IPS-NIHi11 (cell line): ENCODE data around the gene TCF3.
A peak's percentile ranks its signal among the peaks of the same experiment; 100 is the strongest.

Source experiments
- DNase-seq: peaks from one replicate; pipeline ENCODE4 v3.0.0; 2012; ENCODE audit warnings: mixed read lengths, low spot score

The TCF3 gene

DNA sequence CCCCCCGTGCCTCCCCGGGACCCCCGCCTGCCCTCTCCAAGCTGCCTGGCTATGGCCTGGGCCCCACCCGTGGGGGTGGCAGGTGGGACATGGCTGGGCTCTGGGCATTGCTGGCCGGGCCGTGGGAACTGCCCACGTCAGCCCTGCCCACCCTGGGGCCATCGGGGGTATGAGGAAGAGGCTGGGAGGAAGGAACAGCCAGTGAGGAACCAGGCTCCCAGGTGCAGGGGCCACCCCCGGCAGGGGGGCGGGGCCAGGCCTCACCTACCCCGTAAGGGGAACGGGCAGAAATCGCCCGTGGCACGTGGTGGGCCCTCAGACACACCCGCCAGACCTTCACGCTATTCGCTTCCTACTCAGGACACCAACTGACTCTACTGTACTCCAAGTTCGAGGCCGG lies 22.4 kb downstream of the TCF3 start:
- DNase-seq, result no peak

- no peak for DNase-seq
These were observed 23.1 kb downstream of the TCF3 start for GRCh38 chr19:1629256-1629808.

DNA sequence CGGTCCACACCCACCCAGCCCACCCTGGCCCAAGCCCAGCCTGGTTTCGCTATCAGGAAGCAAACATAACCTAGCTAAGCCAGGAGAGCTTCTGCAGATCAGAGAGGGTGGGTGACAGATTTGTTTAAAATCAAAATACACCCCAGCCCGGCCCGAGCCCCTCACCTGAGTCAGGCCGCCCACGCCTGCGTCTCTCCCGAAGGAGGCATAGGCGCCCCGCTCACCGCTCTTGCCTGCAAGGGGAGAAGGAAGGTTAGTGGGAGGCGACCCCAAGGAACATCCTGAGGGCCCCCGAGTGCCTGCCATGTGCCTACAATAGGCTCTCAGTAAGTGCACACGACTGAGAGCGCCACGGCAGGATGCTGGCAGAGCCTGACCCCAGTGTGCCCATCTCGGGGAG lies 25.2 kb downstream of the TCF3 start:
- no peak for DNase-seq

DNA sequence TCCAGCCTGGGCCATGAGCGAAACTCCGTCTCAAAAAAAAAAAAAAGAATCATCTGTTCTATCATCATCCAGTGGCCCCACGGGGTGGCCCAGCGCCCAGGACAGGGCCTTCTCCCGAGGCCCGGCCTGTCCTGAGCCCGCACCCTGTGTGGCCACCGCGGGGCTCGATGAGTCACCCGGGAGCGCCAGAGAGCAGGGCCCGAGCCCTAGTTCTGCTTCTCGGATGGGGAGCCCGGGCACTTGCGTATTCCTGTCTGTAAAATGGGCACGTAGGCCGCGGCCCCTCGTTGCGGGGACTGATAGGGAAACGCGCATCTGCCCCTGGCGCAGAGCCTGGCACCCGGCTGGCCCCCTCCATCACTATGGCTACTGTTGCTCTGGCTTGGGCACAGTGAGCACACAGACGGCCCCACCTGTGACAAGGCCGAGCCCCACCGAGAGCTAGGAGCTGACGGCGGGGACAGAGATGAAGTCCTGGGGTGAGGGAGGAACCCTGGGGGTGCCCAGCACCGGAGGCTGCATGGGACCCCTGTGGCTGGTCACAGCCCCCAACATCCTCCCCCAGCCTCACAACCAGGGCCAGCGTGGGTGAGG lies 25.9 kb downstream of the TCF3 start:
- no peak for DNase-seq

DNA sequence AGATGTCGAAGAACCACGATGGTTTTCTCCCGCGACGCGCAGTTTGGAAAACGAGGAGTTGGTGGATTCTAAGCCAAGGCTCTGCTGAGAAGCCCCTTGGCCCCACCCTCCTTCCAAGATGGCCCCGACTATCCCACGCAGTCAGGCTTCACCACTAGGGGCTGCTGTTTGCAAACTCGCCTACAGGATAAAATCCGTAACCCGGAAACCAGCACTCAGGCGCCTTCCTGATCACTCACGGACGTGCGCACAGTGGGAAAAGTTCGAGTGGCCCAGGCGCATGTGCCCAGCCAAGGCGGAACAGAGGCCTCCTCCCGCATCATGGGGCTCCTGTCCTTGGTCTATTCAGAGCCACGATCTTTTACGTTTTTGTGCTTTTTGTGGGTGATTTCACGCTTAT lies 28.0 kb downstream of the TCF3 start:
- DNase-seq, result peak; percentile 88

GRCh38 chr19:1622541-1622940 lies 29.9 kb downstream of the TCF3 start:
- no peak for DNase-seq

DNA sequence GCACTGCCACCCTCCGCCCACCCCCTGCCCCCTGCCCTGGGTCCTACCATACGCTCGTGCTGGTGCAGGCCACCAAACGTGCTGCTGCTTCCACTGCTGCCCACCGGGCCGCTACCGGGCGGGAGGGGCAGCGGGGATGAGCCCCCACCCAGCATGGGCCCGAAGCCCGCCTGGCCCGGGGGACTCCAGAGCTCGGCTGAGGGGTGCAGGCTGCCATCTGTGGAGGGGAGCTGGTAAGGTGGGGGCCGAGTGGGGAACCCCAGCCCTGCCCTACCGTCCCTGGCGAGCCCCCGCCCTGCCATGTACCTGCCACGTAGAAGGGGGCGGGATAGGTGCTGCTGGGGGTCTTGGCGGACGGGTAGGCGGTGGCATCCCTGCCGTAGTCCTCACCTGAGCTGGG lies 30.4 kb downstream of the TCF3 start:
- DNase-seq, result no peak

GRCh38 chr19:1621574-1621973 lies 30.8 kb downstream of the TCF3 start:
- DNase-seq, result no peak

GRCh38 chr19:1621021-1621420 lies 31.4 kb downstream of the TCF3 start:
- no peak for DNase-seq

DNA sequence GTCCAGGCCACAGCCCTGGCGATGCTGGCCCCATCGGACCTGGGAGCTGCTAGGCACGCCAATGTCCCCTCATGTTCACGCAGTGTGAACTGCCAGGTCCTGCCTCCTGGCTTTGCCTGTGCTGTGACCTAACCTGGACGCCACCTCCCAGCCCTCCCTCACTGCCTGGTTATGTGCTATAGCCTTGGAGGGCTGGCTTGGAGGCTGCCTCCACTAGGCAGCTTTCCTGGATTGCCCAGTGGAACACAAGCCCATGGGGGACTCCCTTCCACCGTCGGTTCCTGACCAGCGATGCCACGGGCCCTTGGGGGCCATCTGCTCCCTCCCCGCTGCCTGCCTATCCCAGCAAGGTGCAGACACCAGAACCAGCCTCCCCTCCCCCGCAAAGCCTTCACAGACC lies 31.9 kb downstream of the TCF3 start:
- DNase-seq, result no peak

DNA sequence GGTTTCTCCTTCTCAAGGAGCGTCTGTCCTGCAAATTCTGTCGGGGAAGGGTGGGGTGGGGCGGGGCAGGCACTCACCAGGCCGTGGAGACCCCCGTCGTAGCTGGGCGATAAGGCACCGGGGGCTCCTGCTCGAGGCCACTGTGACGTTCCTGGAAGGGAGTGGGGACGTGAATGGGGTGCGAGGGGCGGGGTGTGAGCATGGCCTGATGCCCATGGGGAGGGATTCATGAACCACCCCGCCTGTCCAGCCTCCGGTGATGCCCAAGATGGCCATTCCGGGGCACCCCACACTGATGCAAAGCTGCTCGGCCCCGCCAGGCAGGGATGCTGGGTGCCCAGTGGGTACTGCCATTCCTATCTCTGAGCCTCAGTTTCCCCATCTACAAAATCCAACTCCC lies 32.7 kb downstream of the TCF3 start:
- no peak for DNase-seq

- no peak for DNase-seq
These were observed 33.3 kb downstream of the TCF3 start for GRCh38 chr19:1619094-1619439.

- peak; percentile 90 for DNase-seq
These were observed 34.0 kb downstream of the TCF3 start for GRCh38 chr19:1618157-1619093.

GRCh38 chr19:1616875-1617274 lies 35.5 kb downstream of the TCF3 start:
- DNase-seq, result no peak

- DNase-seq, result no peak
These were observed 36.0 kb downstream of the TCF3 start for GRCh38 chr19:1616396-1616795.

DNA sequence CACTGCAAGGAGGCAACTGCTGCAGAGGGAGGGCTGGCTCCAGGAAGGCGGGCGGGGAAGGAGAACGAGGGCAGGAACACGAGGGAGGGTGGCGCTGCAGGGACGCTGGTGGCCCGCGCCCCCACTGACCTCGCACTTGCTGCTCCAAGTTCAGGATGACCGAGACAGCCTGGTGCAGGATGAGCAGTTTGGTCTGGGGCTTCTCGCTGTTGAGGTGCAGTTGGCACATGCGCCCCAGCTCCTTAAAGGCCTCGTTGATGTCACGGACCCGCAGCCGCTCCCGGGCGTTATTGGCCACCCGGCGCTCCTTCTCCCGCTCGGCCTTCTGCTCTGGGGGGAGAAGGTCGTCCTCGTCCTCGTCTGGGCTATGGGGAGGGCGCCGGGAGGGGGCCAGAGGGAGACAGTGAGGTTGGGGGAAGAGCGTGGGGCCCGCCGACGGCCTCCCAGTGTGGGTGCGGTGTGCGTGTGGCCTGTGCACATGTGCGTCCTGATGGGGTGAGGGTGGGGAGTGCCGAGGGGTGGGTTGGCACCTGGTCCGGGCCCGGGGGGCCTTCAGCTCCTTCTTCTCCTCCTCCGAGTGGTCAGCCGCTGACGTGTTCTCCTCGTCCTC lies 37.2 kb downstream of the TCF3 start:
- DNase-seq, result no peak

DNA sequence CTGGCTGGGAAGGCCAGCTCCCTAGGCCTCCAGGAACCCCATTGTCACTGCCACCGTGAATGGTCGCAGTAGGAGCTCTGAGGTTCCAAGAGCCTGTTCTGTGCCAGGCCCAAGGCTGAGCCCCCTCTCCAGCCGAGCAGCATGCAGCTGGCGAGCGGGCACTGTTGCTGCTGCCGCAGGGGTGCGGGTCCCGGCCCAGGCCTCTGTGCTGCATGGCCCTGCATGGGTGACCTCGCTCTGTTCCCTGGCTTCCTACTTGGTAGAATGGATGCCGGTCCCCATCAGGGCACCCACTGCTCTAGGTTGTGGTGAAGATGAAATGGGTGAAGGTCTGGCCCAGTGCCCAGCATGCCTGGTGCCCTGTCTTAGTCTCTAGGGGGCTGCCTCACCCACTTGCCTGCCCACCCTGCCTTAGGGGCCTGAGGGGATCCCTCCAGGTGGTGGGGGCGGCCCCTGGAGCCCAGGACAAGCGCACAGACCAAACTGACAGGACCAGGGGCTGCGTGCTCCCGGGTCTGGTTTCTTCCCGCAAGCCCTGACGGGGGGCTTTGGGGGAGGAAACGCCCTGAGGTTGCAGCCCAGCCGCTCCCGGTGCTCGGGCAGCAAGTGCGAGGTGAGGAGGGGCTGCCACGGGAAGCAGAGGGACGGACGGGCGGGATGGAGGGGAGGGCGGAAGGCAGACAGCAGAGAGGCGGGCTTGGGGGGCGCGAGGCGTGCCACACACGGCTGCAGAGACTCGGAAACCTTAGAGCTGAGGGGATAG lies 38.4 kb downstream of the TCF3 start:
- no peak for DNase-seq

GRCh38 chr19:1613146-1613545 lies 39.3 kb downstream of the TCF3 start:
- no peak for DNase-seq

DNA sequence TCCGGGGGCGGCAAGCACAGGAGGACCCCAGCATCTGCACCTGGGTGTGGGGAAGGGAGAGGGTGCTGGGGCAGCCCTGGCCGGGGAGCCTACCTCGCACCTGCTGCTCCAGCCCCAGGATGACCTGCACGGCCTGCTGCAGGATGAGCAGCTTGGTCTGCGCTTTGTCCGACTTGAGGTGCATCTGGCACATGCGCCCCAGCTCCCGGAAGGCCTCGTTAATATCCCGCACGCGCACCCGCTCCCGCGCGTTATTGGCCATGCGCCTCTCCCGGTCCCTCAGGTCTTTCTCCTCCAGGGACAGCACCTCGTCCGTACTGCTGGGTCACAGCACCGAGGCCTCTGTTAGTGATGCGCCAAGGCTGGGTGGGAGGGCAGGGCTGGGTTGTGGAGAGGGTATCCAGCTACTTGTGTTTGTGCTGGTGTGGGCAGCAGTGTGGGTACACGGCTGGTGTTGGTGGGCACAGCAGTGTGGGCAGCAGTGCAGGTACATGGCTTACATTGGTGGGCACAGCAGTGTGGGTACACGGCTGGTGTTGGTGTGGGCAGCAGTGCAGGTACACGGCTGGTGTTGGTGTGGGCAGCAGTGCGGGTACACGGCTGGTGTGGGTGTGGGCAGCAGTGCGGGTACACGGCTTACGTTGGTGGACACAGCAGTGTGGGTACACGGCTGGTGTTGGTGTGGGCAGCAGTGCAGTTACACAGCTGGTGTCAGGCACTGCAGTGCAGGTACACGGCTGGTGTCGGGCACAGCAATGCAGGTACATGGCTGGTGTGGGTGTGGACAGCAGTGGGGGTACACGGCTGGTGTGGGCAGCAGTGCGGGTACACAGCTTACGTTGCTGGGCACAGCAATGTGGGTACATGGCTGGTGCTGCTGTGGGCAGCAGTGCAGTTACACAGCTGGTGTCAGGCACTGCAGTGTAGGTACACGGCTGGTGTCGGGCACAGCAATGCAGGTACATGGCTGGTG lies 40.0 kb downstream of the TCF3 start:
- no peak for DNase-seq

GRCh38 chr19:1611353-1611752 lies 41.1 kb downstream of the TCF3 start:
- no peak for DNase-seq

DNA sequence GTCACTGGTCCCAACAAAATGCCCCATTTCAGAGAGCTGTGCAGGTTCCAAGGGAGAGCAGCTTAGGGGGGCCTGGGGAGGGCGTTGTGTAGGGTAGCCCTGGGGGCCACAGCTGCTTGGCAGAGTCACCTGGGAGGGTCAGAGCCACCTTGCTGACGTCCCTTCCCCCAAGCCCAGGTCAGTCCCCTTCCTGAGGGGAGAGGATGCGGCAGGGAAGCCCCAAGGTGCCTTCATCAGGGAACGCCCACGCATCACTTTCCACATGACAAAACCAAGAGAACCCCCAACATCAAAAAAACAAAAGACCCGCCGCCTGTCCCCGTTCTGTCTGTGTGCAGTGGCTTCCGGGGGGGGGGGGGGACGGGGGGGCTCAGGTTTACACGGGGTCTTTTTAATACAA lies 41.8 kb downstream of the TCF3 start:
- DNase-seq, result no peak
